Heart right ventricle (tissue), 16 donors: ENCODE results near the gene SRGAP1. TPM values are rescaled to one million over a fixed set of nuclear protein-coding genes. Genes with fewer than 3 reads are reported as not detected.

Experiments used
- ATAC-seq, 8 donors: fragments of 200-7000 bp; cut with Tn5 transposase; one replicate each; pipeline ENCODE4 v1.9.1; 2020; ENCODE audit warnings: mild to moderate bottlenecking in 8 of 8, moderate library complexity in 8 of 8, moderate number of reproducible peaks in 1 of 8
- DNase-seq, 2 donors: peaks; one replicate each; pipeline ENCODE4 v3.0.0-alpha.2; 2020
- H3K27ac ChIP-seq, 10 donors: fragments of 200-600 bp; sonication (generic) in 2 of 10; one replicate each; pipeline versions ENCODE4 v1.5.0 to v1.8.0; 2020 to 2022; ENCODE audit warnings: mild to moderate bottlenecking in 3 of 10
- H3K27me3 ChIP-seq, 7 donors: fragments of 200-600 bp; one replicate each; pipeline ENCODE4 v1.8.0; 2021 to 2022; ENCODE audit warnings: mild to moderate bottlenecking in 2 of 7
- H3K36me3 ChIP-seq, 9 donors: fragments of 200-600 bp; sonication (generic) in 1 of 9; one replicate each; pipeline versions ENCODE4 v1.5.0 to v1.8.0; 2020 to 2022; ENCODE audit warnings: mild to moderate bottlenecking in 2 of 9
- H3K4me1 ChIP-seq, 9 donors: fragments of 200-600 bp; sonication (generic) in 1 of 9; one replicate each; pipeline versions ENCODE4 v1.5.0 to v1.8.0; 2020 to 2022; ENCODE audit warnings: mild to moderate bottlenecking in 4 of 9
- H3K4me3 ChIP-seq, 10 donors: fragments of 200-600 bp; sonication (generic) in 2 of 10; one replicate each; pipeline versions ENCODE4 v1.5.0 to v1.8.0; 2020 to 2022; ENCODE audit warnings: mild to moderate bottlenecking in 7 of 10, moderate library complexity in 2 of 10
- H3K9me3 ChIP-seq, 11 donors: fragments of 200-600 bp in 10 of 11; sonication (generic) in 2 of 11; one replicate each; pipeline versions ENCODE4 v1.5.0 to v1.8.0; 2013 to 2022; ENCODE audit warnings: mild to moderate bottlenecking in 2 of 11, control low read depth in 1 of 11, moderate library complexity in 1 of 11
- CTCF ChIP-seq, 9 donors: fragments of 200-600 bp; sonication (generic) in 2 of 9; IDR thresholded peaks; one replicate each; pipeline versions ENCODE4 v1.5.0 to v1.8.0; 2021 to 2022; ENCODE audit warnings: antibody characterized with exemption in 9 of 9, mild to moderate bottlenecking in 5 of 9, moderate library complexity in 1 of 9
- WGBS, 2 donors: extraction: QIAGEN DNeasy Blood & Tissue Kit; methylation state at CpG; one replicate each; pipeline ENCODE4 v1.1.7; 2013; ENCODE audit warnings: inconsistent platforms in 1 of 2; 5-methylcytosine and 5-hydroxymethylcytosine counted together
- intact Hi-C, 10 donors: fragments of 100-400 bp; cut with DNase I; formaldehyde crosslinking; loops; one replicate each; pipeline versions ENCODE4 v1.11.1 to v1.14.2; 2022
- polyA plus RNA-seq, 2 donors: library from polyadenylated mRNA; stranded (reverse); fragments of 200-250 nt; gene quantifications; one replicate each; pipeline ENCODE4 v1.2.3, GENCODE V29; 2013
- total RNA-seq, 10 donors: library from RNA; stranded (reverse); fragmentation: NEBNext Ultra II Directional in 3 of 10; extraction: Animal tissue kit (Norgen Biotek cat#: 25700) in 3 of 10; gene quantifications; one replicate each; pipeline versions ENCODE4 v1.2.1 to v1.2.4, GENCODE V29; 2021 to 2023
- donor health status: Arrhythmogenic right ventricular cardiomyopathy.
- donor health status: ischemic (EF 13 %, LVEDD 7.1; RV severe dilation, severe dysfunction).
- donor health status: healthy with polysubstance abuse.
- donor health status: DM: no; HTN: yes; CAD: no.
- donor health status: DM: no; HTN: no; CAD: no.
- donor health status: ischemic (EF 25% LVEDD 6.9; RV normal size, moderate dysfunction).
- donor health status: ischemic (EF 25% LVEDD 5.7; RV mildly dilated, moderate dysfunction).
- donor health status: healthy.
- donor health status: DM: yes; HTN: yes; CAD: no.
- donor health status: Ischemic cardiomyopathy.
- donor health status: ischemic (EF 35%, LVEDD 5.7; RV mildly dilated, moderate dysfunction).
- donor health status: nonischemic (EF 11% LVEDD 7.7; RV severe dilation, severe dysfunction).
- donor health status: DM: yes; HTN: yes; CAD: no.
- donor health status: PGD.
- donor health status: ischemic (EF 29% LVEDD 5.4; RV normal size, mild dysfunction).
- donor health status: nonischemic (EF 23%, LVEDD 6.1; RV moderate dilation, normal function).

Gene SRGAP1
- total and polyA plus RNA-seq, 12 donors = 1.3 to 6.4 (median 3.6) TPM

DNA sequence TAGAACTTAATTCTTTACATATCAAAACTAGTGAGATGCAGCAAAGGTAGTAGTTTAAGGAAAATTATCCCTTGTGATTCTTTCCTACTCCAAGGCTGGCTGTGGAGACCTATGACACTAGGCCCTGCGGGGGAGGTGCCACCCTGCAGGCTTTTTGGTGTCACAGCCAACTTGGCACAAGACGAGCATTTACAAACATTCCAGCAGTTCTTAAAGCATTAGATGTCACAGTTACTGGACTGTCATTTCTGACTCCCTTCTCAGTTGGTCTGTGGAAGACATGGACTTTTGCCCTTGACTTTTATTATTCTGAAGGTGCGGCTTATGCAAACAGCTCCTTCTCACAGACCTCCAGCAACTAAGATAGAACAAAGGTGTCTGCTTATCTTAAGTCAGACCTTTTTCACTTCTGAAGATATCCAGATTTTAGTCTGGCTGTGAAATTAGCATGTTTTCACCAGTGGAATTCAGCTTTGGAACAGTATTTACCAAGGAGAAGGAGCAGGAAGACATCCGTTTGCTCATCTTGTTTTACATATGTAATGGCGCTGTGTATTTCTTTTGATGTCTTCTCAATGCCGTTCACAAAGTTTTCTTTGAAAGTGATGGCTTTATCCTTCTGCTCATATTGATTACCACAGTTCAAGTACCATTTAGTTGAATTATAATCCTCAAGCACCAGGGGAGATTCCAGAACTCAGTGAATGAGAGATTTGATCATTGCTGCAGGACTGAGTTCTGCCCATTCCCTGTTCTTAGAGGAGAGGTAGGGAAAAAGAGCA lies 17.9 kb downstream of the SRGAP1 start:
- ATAC-seq (peak; percentile 29 to 93 (median 77)), DNase-seq (peak in 1 of 2 donors; percentile 41)
- peaks cover 0 to 18% (median 8%) of the 10 kb centered on the region in 9 donors for H3K4me1 ChIP-seq
- H3K4me3 ChIP-seq = no peak overlapping the region
- WGBS, 2 donors = 60 to 66% methylated on average over 6 of the region's 6 CpGs
- no peaks in the 10 kb centered on the region for H3K36me3 ChIP-seq
- H3K9me3 ChIP-seq = no peaks in the 10 kb centered on the region
- no peaks in the 10 kb centered on the region for H3K27me3 ChIP-seq
- no peak for TF ChIP-seq CTCF (IDR thresholded peaks at IDR 0.05)
- H3K27ac ChIP-seq = peak overlapping the region in 7 of 10 donors; percentile 17 to 61 (median 42)
- intact Hi-C loops = no loop called here

DNA sequence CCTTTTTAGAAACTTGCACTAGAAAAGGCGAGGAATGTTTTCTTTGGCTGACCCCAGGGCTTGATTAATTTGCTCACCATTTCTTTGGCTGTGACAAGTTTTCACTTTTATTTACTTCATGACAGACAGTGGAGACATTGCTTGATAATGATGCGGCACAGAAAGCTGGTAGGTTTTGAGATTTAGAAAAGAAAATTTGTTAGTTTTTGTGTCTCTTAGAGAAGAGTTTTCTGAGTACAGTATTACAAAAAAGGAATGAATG lies 18.4 kb downstream of the SRGAP1 start:
- Histone ChIP-seq H3K36me3 (no peaks in the 10 kb centered on the region), H3K27ac (peak overlapping the region in 3 of 10 donors; percentile 41 to 61 (median 42)), H3K9me3 (no peaks in the 10 kb centered on the region), H3K27me3 (no peaks in the 10 kb centered on the region), H3K4me1 (peaks cover 0 to 18% (median 8%) of the 10 kb centered on the region in 9 donors), H3K4me3 (no peak overlapping the region)
- intact Hi-C loops = no loop called here
- ATAC-seq = no peak
- DNase-seq = no peak
- 88 to 90% methylated on average over 2 of the region's 2 CpGs for WGBS, 2 donors
- no peak for TF ChIP-seq CTCF (IDR thresholded peaks at IDR 0.05)

DNA sequence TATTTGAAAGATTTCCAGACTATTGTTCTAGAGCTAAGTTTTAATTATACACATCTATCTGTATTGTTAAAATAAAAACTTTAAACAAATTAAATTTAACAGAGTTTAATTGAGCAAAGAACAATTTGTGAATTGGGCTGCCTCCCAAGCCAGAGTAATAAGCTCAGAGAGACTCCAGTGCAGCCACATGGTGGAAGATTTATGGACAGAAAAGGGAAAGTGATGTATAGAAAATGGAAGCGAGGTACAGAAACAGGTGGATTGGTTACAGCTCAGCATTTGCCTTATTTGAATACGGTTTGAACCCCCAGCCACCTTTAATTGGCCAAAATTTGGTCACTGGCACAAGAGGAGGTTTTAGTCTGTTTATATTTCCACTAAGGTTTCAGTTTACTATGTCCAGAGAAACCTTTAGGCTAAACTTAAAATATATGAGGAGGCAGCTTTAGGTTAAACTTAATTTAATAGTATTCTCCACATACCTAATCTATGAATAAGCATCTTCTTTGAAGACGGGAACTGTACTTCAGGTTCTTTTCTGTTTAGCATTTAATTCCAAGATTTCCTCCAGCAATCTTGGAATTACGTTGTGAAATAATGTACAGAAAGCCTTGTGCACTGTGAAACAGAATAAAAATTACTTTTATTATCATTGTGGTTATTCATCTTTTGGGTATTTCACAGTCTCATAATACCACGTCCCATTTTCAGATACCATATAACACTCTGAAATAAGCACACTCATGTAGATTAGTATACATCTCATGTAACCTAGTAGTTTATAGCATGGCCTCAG lies 19.4 kb downstream of the SRGAP1 start:
- H3K36me3 ChIP-seq = no peaks in the 10 kb centered on the region
- no peak overlapping the region for H3K4me3 ChIP-seq
- ATAC-seq = no peak
- intact Hi-C loops = no loop called here
- no peak for TF ChIP-seq CTCF (IDR thresholded peaks at IDR 0.05)
- no peak for DNase-seq
- H3K27me3 ChIP-seq = no peaks in the 10 kb centered on the region
- no peaks in the 10 kb centered on the region for H3K9me3 ChIP-seq
- H3K27ac ChIP-seq = no peak overlapping the region
- H3K4me1 ChIP-seq = peaks cover 0 to 18% (median 8%) of the 10 kb centered on the region in 9 donors
- WGBS, 2 donors = 97 to 98% methylated on average over 5 of the region's 5 CpGs

- Histone ChIP-seq H3K4me1 (peaks cover 0 to 20% (median 8%) of the 10 kb centered on the region in 9 donors), H3K4me3 (no peak overlapping the region), H3K27ac (no peak overlapping the region), H3K9me3 (no peaks in the 10 kb centered on the region), H3K36me3 (no peaks in the 10 kb centered on the region), H3K27me3 (no peaks in the 10 kb centered on the region)
- ATAC-seq (no peak), DNase-seq (no peak)
- TF ChIP-seq CTCF (IDR thresholded peaks at IDR 0.05) = no peak
- intact Hi-C loops = no loop called here
Measured at GRCh38 chr12:63864454-63864706, 19.9 kb downstream of the SRGAP1 start.
